Upper lobe of left lung (tissue), 4 donors: ENCODE results near the gene IGF2R.

Experiments
- POLR2A ChIP-seq, 4 donors: fragments of 450-650 bp; IDR thresholded peaks; one replicate each; pipeline ENCODE4 v1.5.1; 2016 to 2017; ENCODE audit warnings: antibody characterized with exemption in 4 of 4, mild to moderate bottlenecking in 2 of 4
- TF ChIP-seq, protein P1 (sequence below), 6 experiments: fragments of 450-650 bp in 4 of 6; fragments of 200-600 bp in 2 of 6; sonication (generic) in 2 of 6; IDR thresholded peaks; one replicate each; pipeline ENCODE4 v1.5.1; 2016 to 2019; ENCODE audit warnings: antibody characterized with exemption in 6 of 6

DNA sequence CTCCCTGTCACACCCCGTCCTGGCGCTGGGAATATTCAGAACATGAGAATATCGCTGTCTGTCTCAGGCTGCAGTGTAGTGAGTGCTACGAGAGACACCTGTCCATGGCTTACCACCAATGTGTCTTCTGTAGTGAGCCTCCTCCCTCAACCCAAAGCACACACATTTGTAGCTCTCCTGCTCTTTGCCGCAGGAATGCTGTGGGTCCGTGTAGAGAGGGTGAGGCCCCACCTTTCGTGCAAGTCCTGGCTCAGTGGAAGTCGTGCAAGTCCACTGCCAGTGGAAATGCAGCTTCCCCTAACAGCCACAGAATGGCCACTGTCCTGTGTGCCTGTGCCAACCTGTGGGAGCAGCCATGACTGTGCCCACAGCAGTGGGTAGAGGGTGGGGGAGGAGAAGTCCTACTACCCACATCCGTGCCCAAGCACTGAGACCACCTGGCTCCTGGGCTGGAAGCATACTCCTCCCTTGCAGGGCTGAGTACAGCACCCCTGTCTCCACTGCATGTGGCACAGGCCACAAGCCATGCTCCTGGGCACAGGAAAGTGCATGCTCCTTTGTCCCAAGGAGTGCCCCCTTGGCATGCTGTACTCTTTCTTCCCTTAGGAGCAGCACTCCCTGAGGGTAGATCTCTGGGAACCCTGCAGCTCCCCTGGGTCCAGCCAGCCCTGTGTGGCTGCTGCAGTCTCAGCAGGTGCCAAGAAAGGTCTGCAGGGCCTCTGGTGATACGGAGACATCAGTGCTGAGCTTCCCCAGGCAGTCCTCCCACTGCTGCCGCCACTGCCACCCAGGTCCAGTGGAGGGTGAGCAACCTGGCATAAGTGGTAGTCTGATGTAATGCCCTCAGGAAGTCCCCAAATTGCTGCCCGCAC is 28.0 kb downstream of the IGF2R start:
- TF ChIP-seq, protein P1, sequence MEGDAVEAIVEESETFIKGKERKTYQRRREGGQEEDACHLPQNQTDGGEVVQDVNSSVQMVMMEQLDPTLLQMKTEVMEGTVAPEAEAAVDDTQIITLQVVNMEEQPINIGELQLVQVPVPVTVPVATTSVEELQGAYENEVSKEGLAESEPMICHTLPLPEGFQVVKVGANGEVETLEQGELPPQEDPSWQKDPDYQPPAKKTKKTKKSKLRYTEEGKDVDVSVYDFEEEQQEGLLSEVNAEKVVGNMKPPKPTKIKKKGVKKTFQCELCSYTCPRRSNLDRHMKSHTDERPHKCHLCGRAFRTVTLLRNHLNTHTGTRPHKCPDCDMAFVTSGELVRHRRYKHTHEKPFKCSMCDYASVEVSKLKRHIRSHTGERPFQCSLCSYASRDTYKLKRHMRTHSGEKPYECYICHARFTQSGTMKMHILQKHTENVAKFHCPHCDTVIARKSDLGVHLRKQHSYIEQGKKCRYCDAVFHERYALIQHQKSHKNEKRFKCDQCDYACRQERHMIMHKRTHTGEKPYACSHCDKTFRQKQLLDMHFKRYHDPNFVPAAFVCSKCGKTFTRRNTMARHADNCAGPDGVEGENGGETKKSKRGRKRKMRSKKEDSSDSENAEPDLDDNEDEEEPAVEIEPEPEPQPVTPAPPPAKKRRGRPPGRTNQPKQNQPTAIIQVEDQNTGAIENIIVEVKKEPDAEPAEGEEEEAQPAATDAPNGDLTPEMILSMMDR (IDR thresholded peaks at IDR 0.05): no peak
- TF ChIP-seq POLR2A (IDR thresholded peaks at IDR 0.05): no peak
